ENCODE measurements around the gene MEIS2.

MEIS2 gene

GRCh38 chr15:36965570-36966342 is 134.6 kb downstream of the MEIS2 start:
- no peak for DNase-seq (ENCODE audit: low read depth in 2 of 2)

DNA sequence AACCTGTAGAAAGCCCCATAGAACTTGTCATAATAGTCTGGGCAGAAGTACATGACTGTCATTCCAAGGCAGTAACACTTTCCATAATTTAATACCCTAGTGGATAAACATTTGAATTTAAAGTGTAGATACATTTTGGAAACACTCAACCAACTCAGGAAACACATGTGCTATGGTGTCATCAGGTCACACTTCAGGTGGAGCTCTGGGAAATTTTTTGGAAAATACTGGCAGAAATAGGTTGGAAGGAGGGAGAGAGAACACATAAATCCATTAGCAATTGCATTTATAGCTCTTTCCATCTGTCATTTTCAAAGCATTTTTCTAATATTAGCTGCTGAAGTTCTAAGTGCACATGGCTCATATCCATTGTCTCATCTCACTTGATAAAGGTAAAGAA is 135.7 kb downstream of the MEIS2 start:
- no peak for DNase-seq (ENCODE audit: low read depth in 2 of 2)

- DNase-seq (ENCODE audit: low read depth in 2 of 2), result no peak
Observed at GRCh38 chr15:36961956-36962355, 138.4 kb downstream of the MEIS2 start.

- DNase-seq (ENCODE audit: low read depth in 2 of 2), result no peak
Observed at GRCh38 chr15:36960947-36961227, 139.5 kb downstream of the MEIS2 start.

DNA sequence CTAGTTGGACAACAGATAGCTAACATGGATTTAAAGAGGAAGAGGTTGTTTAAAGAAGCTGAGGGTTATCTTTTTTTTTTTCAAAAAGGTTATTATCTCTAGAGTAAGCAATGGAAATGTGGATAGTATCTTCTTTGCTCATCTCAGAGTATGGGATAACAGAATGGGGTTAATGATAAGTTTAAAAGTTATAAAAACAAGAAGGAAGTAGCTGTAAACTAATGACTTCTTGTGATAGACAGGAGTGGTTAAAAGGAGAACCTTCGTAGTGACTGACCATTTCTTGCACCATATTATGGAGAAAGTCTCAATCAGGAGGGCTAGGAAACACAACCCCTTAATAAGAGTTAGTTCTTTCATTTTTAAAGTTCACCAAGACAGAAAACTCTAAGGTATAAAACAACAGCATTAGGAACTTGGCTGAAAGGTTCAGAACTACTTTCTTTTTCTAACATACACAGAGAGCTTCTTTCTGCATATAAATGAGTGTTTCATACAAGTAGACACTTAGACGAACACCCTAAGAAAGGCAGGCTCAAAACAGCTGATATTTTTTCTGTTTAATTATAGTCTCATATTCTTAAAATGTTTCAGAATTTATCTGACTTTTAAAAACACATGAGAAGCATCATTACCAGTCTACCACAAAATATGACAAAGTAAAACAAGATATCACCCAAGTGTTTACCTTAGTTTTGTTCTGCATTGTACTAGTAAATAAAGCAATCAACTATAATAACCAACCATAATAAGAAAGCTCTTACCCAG is 140.0 kb downstream of the MEIS2 start:
- DNase-seq (ENCODE audit: low read depth in 2 of 2), result no peak

DNA sequence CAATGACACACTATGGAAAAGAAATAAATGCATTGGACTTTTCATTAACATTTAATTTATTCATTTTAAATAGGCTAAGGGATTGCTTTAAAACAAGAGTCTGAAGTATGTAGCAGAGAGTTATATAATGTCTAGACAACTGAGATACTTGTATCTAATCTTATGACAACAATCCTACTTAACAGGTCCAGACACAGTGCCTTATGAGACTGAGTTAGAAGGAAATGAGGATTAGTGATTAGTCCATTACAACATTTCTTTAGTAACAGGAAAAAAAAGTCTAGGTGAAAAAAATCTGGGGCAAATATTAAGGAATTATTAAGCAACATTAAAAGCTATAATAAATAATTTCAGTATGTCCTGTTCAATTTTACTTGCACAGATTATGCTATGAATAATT is 140.6 kb downstream of the MEIS2 start:
- no peak for DNase-seq (ENCODE audit: low read depth in 2 of 2)

GRCh38 chr15:36958606-36959005 is 141.7 kb downstream of the MEIS2 start:
- no peak for DNase-seq (ENCODE audit: low read depth in 2 of 2)

DNA sequence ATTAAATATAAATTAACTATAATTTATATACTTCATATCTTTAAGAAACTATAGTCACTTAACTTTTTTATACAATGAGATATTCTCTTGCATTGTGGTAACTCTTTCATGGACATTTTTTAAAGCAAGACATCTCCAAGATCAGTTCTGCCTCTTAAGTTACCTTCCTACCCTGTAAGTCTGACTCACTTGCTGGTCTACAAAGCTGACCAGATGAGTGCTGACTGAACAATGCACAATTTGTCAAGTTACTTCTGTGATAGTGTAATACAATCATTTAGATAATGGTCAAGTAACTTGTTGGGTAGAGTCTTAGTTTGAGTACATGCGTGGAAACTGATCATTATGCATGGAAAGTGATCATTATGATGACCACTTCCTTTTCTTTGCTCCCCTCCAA is 145.9 kb downstream of the MEIS2 start:
- DNase-seq (ENCODE audit: low read depth in 2 of 2), result no peak

DNA sequence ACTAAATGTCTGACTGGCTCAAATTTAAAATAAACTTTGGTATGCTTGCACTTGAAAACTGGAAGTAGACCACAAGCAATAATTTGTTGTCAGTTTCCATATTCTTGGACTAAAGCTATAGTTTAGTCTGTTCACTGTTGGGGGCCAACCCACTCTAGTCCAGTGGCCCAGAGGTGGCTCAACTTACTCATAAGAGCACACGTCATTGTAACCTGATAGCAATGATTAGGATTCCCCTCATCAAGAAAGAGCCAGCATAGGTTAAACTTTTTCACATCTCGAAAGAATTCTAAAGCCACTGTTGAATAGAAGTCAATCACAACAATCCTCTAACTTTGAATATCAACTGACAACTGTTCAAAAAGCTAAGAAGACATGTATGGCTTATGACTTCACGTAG is 147.0 kb downstream of the MEIS2 start:
- no peak for DNase-seq (ENCODE audit: low read depth in 2 of 2)

GRCh38 chr15:36951731-36952247 is 148.6 kb downstream of the MEIS2 start:
- DNase-seq (ENCODE audit: low read depth in 2 of 2), result no peak

GRCh38 chr15:36950371-36950770 is 150.0 kb downstream of the MEIS2 start:
- DNase-seq (ENCODE audit: low read depth in 2 of 2), result no peak

- DNase-seq (ENCODE audit: low read depth in 2 of 2), result no peak
Observed at GRCh38 chr15:36948982-36949381, 151.4 kb downstream of the MEIS2 start.

DNA sequence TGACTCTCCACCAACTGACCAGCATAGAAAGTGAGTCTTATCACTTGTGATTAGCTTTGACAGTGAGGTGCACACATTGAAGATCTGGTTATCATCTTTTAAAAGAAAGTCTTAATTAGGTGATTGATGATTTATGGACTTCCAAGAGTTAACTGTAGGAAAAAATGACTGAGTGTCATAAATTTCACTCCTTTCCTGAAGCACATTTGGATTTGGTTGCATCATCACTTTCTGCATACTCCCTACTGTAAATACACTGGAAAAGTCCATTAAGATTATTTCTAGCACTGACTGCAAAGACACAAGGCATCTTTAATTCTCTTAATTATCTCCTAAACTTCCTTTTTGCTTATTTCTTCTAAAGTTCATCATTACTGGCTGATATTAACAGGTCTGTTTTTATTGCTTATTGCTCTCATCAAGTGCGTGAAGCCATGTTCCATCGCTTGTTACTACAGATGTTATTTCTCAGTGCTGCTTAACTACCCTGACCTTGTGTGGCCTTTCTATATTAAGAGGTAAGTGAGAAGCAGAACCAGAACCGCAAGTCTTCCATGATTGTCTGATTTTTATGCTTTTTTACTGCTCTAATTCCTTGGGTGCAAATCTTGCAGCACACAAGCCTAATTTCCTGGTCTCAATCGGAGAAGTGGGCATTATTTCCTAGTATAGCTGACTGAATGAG is 153.2 kb downstream of the MEIS2 start:
- DNase-seq (ENCODE audit: low read depth in 2 of 2), result no peak

- DNase-seq (ENCODE audit: low read depth in 2 of 2), result no peak
Observed at GRCh38 chr15:36944442-36944841, 155.9 kb downstream of the MEIS2 start.

DNA sequence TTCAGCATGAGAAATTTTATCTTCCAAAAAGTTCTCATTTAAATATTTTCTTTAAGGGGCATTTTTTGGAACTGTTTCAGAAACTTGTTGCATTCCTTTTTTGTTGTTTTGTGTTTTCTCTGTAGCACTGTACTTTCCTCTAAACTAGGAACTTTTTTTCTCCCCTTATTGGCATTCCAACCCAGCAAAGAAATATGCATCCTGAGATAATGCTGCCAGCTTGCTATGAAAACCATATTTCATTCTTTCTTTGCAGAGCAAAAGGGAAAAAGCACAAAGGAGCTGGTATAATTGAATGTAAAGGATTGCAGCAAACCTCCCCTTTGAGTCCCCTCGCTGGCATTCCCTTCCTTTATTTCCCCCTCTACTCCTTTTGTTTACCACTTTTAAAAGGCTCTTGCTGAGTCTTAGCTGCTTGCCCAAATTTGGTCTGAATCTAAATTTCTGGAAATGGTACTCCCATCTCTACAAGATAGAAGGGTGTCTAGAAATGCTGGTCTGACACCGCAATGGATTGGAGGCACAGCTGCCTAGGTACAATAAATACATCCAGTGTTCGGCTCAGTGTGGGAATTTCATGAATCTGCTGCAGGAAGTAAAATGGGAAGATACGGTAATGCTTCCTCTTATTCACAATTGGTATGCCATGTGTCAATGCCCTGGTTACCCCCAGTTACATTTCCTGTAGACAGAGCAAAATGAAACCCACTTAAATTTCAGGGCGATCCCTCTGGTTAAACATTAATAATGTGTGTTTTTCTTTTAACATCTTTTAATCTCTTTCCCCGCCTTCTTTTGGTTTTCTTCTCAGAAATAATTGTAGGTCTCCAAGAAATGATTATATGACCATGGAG is 156.6 kb downstream of the MEIS2 start:
- DNase-seq (ENCODE audit: low read depth in 2 of 2), result no peak

GRCh38 chr15:36942248-36942827 is 158.0 kb downstream of the MEIS2 start:
- DNase-seq (ENCODE audit: low read depth in 2 of 2), result no peak

GRCh38 chr15:36941798-36942197 is 158.6 kb downstream of the MEIS2 start:
- DNase-seq (ENCODE audit: low read depth in 2 of 2), result no peak

- no peak for DNase-seq (ENCODE audit: low read depth in 2 of 2)
Observed at GRCh38 chr15:36940636-36941260, 159.6 kb downstream of the MEIS2 start.

GRCh38 chr15:36940219-36940618 is 160.1 kb downstream of the MEIS2 start:
- no peak for DNase-seq (ENCODE audit: low read depth in 2 of 2)

DNA sequence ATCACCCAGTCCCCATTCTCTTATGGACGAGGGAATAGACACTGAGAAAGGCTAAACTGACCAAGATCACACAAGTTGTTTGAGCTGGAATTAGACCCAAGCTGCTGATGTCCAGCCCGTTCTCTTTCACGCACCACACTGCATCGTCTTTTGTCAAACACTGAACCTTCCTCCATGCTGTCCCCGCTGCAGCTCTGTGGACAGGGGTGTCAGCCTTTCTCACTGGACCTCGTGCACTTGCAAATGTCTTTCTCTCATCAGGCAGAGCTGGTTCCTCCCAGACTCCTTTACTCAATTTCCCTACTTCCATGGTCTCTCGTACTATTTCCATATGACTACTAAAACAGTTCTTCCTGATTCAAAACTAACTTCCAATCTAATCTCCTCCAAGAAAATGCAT is 161.6 kb downstream of the MEIS2 start:
- no peak for DNase-seq (ENCODE audit: low read depth in 2 of 2)

GRCh38 chr15:36938131-36938530 is 162.2 kb downstream of the MEIS2 start:
- no peak for DNase-seq (ENCODE audit: low read depth in 2 of 2)
